Fibroblast of peridontal ligament (primary cell): ENCODE results near the gene SF1.

Source experiments
- DNase-seq: peaks from one replicate; pipeline ENCODE4 v3.0.0-alpha.2; 2010; ENCODE audit errors: extremely low read depth

Gene SF1

GRCh38 chr11:64760759-64761420 lies 17.5 kb downstream of the SF1 start:
- no peak for DNase-seq

- peak; percentile 70 for DNase-seq
Observed at GRCh38 chr11:64759722-64760719, 18.3 kb downstream of the SF1 start, which contains the start of gene PYGM. Gene PYGM (minus strand): TSS chr11:64759974. CDS start chr11:64759898, 76 bp downstream.

- no peak for DNase-seq
Observed at GRCh38 chr11:64759131-64759721, 19.1 kb downstream of the SF1 start.

- no peak for DNase-seq
Observed at GRCh38 chr11:64758330-64759079, 19.8 kb downstream of the SF1 start.

- no peak for DNase-seq
Observed at GRCh38 chr11:64757549-64758329, 20.6 kb downstream of the SF1 start.

- DNase-seq = no peak
Observed at GRCh38 chr11:64755681-64756361, 22.5 kb downstream of the SF1 start.

- no peak for DNase-seq
Observed at GRCh38 chr11:64754919-64755662, 23.3 kb downstream of the SF1 start.

GRCh38 chr11:64754124-64754918 lies 24.0 kb downstream of the SF1 start:
- DNase-seq = no peak

- no peak for DNase-seq
Observed at GRCh38 chr11:64753380-64754123, 24.8 kb downstream of the SF1 start.

- no peak for DNase-seq
Observed at GRCh38 chr11:64753019-64753379, 25.3 kb downstream of the SF1 start.

GRCh38 chr11:64752175-64752970 lies 26.0 kb downstream of the SF1 start:
- DNase-seq = no peak

- DNase-seq = no peak
Observed at GRCh38 chr11:64751580-64751979, 26.8 kb downstream of the SF1 start.

- no peak for DNase-seq
Observed at GRCh38 chr11:64751136-64751535, 27.2 kb downstream of the SF1 start.

GRCh38 chr11:64750361-64751054 lies 27.8 kb downstream of the SF1 start:
- no peak for DNase-seq

- DNase-seq = peak; percentile 69
Observed at GRCh38 chr11:64747961-64748665, 30.2 kb downstream of the SF1 start.

GRCh38 chr11:64746486-64746885 lies 31.9 kb downstream of the SF1 start:
- no peak for DNase-seq
